ENCODE measurements around the gene FAM110D.

DNA sequence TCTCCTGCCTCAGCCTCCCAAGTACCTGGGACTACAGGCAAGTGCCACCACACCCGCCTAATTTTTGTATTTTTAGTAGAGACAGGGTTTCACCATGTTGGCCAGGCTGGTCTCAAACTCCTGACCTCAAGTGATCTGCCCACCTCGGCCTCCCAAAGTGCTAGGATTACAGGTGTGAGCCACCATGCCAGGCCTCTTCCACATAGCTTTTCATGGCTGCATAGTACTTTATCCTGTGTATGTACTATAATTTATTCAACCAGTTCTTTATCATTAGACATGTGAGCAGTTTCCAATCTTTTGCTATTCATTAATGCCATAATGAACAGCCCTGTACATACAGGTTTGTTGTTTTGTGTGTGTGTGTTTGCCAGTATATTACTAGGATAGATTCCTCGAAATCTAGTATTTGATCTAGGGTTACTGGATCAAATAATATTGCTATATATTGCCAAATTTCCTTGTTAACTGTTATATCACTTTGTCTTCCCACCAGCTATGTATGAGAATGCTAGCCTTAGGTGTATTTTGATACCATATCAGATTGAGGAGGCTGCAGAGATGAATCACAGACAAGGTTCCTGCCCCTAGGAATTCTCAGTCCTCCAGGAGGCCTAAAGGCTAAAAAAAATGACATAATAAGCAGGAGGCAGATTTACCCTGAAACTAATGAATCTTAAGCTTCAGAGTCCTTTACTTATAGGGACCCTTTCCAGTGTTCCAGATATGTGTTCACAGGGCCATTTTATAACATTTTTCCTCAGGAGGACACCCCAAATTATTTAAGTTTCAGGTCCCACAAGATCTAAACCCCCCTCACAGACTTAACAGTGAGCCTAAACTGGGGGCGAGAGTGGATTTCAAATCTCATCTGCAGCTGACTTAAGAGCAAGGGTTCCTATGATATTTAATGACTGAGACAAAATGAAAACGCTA is 49.4 kb upstream of the FAM110D start:
- no peak for TF ChIP-seq EZH2phosphoT487 (IDR thresholded peaks at IDR 0.05; ENCODE audit: borderline replicate concordance)
- TF ChIP-seq, protein P1, sequence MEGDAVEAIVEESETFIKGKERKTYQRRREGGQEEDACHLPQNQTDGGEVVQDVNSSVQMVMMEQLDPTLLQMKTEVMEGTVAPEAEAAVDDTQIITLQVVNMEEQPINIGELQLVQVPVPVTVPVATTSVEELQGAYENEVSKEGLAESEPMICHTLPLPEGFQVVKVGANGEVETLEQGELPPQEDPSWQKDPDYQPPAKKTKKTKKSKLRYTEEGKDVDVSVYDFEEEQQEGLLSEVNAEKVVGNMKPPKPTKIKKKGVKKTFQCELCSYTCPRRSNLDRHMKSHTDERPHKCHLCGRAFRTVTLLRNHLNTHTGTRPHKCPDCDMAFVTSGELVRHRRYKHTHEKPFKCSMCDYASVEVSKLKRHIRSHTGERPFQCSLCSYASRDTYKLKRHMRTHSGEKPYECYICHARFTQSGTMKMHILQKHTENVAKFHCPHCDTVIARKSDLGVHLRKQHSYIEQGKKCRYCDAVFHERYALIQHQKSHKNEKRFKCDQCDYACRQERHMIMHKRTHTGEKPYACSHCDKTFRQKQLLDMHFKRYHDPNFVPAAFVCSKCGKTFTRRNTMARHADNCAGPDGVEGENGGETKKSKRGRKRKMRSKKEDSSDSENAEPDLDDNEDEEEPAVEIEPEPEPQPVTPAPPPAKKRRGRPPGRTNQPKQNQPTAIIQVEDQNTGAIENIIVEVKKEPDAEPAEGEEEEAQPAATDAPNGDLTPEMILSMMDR (conservative IDR thresholded peaks at IDR 0.05; ENCODE audit: low read length) = no peak

Data from Loucy (cell line).